Measurements from ENCODE around the gene CLINT1. TPM values are rescaled to one million over a fixed set of nuclear protein-coding genes. Genes with fewer than 3 reads are reported as not detected.
A peak's percentile ranks its signal among the peaks of the same experiment; 100 is the strongest.

CLINT1 gene
- total RNA-seq, 4 donors from 2014 or later, result 48.3 to 84.6 (median 61.7) TPM

GRCh38 chr5:157747766-157748700 is 110.9 kb downstream of the CLINT1 start:
- Histone ChIP-seq H3K27me3 (no peaks in the 10 kb centered on the region), H3K27ac (no peak overlapping the region), H3K36me3 (peaks cover 0 to 16% (median 0%) of the 10 kb centered on the region in 3 donors), H3K4me1 (peaks cover 0 to 17% (median 7%) of the 10 kb centered on the region in 4 donors), H3K9me3 (no peaks in the 10 kb centered on the region), H3K4me3 (no peak overlapping the region)
- TF ChIP-seq, protein P1, sequence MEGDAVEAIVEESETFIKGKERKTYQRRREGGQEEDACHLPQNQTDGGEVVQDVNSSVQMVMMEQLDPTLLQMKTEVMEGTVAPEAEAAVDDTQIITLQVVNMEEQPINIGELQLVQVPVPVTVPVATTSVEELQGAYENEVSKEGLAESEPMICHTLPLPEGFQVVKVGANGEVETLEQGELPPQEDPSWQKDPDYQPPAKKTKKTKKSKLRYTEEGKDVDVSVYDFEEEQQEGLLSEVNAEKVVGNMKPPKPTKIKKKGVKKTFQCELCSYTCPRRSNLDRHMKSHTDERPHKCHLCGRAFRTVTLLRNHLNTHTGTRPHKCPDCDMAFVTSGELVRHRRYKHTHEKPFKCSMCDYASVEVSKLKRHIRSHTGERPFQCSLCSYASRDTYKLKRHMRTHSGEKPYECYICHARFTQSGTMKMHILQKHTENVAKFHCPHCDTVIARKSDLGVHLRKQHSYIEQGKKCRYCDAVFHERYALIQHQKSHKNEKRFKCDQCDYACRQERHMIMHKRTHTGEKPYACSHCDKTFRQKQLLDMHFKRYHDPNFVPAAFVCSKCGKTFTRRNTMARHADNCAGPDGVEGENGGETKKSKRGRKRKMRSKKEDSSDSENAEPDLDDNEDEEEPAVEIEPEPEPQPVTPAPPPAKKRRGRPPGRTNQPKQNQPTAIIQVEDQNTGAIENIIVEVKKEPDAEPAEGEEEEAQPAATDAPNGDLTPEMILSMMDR (IDR thresholded peaks at IDR 0.05), result no peak
- TF ChIP-seq POLR2A (IDR thresholded peaks at IDR 0.05), result no peak
- no peak for TF ChIP-seq EP300 (IDR thresholded peaks at IDR 0.05)
- 92 to 94% methylated on average over 8 of the region's 8 CpGs for WGBS, 2 donors
- no peak for DNase-seq (ENCODE audit: low spot score in 2 of 2)

DNA sequence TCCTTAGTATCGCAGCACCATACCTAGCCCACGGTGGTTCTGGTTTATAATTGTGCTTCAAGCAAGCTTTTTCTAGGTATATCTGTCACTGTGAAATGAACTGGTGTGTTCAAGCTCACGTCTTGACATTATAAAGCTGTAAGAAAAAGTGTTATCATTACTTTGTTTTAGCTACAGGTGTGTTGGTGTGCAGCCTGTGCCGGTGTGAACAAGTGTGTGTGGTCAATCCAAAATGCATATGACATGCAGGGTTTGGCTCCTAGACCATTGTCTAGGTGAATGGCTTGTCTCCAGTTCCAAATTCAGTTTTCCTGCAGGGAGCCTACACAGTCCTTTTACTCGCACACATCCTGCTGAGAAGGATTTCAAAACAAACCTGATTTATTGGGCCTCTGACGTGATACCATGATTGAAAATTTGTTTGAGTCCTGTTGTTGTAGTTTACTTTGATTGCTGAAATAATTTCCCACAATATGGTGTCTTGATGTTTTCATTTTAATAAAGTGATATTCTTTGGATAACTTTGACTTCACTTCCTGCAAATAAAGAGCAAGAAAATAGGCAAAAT is 111.7 kb downstream of the CLINT1 start:
- Histone ChIP-seq H3K9me3 (no peaks in the 10 kb centered on the region), H3K4me3 (no peak overlapping the region), H3K4me1 (peaks cover 0 to 20% (median 7%) of the 10 kb centered on the region in 4 donors), H3K27me3 (no peaks in the 10 kb centered on the region), H3K27ac (no peak overlapping the region), H3K36me3 (peaks cover 0 to 8% (median 0%) of the 10 kb centered on the region in 3 donors)
- TF ChIP-seq, protein P1 (IDR thresholded peaks at IDR 0.05), result no peak
- TF ChIP-seq EP300 (IDR thresholded peaks at IDR 0.05) (no peak), POLR2A (IDR thresholded peaks at IDR 0.05) (no peak)
- WGBS, 2 donors, result 89 to 91% methylated on average over 6 of the region's 6 CpGs
- no peak for DNase-seq (ENCODE audit: low spot score in 2 of 2)

DNA sequence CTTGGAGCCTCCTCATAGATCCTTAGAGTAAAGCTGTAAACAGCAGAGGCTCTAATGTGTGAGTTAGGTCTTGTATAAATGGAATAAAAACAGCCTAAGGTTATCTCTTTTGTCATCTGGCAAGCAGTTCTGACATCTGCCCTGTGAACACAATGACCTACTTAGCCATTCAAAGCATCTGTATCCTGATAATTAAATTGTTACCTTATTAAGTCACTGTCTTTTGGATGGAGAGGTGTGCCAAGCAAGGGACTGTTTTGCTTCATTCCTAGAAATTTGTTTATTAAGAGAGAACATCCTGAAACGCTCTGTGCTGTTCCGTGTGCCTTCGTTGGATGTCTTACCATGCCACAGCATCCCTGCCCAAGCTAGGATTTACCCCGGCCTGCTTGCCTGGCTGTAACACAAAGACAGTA is 113.9 kb downstream of the CLINT1 start:
- H3K4me3 ChIP-seq, result peak overlapping the region in 1 of 4 donors; percentile 86
- 85 to 86% methylated on average over 4 of the region's 4 CpGs for WGBS, 2 donors
- H3K27ac ChIP-seq, result no peak overlapping the region
- no peaks in the 10 kb centered on the region for H3K27me3 ChIP-seq
- peaks cover 0 to 4% (median 0%) of the 10 kb centered on the region in 3 donors for H3K36me3 ChIP-seq
- peaks cover 0 to 20% (median 7%) of the 10 kb centered on the region in 4 donors for H3K4me1 ChIP-seq
- no peaks in the 10 kb centered on the region for H3K9me3 ChIP-seq
- no peak for DNase-seq (ENCODE audit: low spot score in 2 of 2)
- TF ChIP-seq, protein P1 (IDR thresholded peaks at IDR 0.05), result no peak
- TF ChIP-seq POLR2A (IDR thresholded peaks at IDR 0.05), result no peak
- no peak for TF ChIP-seq EP300 (IDR thresholded peaks at IDR 0.05)

DNA sequence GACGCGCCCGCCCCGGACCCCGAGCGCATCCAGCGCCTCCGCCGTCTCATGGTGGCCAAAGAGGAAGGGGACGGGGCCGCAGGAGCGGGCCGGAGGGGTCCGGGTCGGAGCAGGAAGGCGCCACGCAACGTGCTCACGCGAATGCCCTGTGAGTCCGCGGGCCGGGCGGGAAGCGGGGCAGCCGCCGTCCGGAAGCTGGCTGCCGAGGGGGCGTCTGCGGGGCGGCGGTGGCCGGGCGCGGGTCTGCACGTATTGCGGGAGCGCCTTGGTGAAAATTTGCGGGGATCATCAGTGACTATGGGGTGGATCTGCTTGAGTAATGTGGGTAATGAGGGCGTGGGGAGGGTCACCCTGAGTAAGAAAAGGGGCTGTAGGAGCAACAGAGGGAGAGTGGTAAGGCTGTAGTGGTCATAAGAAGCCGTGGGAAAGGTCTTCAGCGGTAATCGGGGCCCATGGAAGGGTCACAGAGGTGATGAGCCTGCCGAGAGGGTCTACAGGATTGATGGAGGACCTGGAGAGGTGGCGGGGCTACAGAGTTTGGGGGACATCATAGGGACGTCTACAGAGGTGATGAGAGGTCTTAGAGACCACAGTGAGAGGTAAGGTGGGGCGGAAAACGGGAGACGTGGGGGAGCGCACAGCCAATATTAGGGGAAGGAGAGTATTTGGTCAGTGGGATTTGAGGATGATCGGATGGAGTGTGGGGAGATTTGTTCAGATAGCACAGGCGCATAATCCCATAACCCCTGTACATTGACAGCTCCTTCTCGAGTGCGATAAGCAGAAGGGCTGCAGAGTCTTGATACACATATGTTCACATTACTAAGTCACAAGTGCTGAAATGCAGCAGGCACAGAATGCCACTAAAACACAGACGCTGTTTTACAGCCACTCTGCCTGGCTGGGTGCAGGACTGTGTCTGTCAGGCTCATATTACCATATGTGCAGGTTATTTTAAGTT is 114.6 kb downstream of the CLINT1 start:
- DNase-seq (ENCODE audit: low spot score in 2 of 2), result no peak
- H3K36me3 ChIP-seq, result peaks cover 0 to 11% (median 0%) of the 10 kb centered on the region in 3 donors
- H3K27me3 ChIP-seq, result no peaks in the 10 kb centered on the region
- 8 to 10% methylated on average over 35 to 43 of the region's 56 CpGs for WGBS, 2 donors
- TF ChIP-seq, protein P1 (IDR thresholded peaks at IDR 0.05), result no peak
- H3K9me3 ChIP-seq, result no peaks in the 10 kb centered on the region
- H3K27ac ChIP-seq, result peak overlapping the region in 2 of 4 donors; percentile 72 to 73
- H3K4me1 ChIP-seq, result peaks cover 0 to 20% (median 7%) of the 10 kb centered on the region in 4 donors
- peak overlapping the region; percentile 53 to 86 (median 69) for H3K4me3 ChIP-seq

All from tibial nerve (tissue), 4 donors.